Right lobe of liver (tissue), 4 donors: Measurements from ENCODE around the gene RNASE8.

ENCODE experiments used
- POLR2A ChIP-seq: fragments of 450-650 bp; IDR thresholded peaks from one replicate; pipeline ENCODE4 v1.6.1; 2017; ENCODE audit warnings: antibody characterized with exemption, mild to moderate bottlenecking
- TF ChIP-seq, protein P1 (sequence below), 4 donors: fragments of 200-600 bp in 3 of 4; fragments of 450-650 bp in 1 of 4; IDR thresholded peaks; one replicate each; pipeline versions ENCODE4 v1.5.1 to v1.8.0; 2016 to 2022; ENCODE audit warnings: antibody characterized with exemption in 4 of 4, mild to moderate bottlenecking in 2 of 4
- donor health status: DM: no; HTN: no; CAD: no.
- donor health status: DM: no; HTN: no; CAD: no.
- donor health status: DM: no; HTN: yes; CAD: no.

DNA sequence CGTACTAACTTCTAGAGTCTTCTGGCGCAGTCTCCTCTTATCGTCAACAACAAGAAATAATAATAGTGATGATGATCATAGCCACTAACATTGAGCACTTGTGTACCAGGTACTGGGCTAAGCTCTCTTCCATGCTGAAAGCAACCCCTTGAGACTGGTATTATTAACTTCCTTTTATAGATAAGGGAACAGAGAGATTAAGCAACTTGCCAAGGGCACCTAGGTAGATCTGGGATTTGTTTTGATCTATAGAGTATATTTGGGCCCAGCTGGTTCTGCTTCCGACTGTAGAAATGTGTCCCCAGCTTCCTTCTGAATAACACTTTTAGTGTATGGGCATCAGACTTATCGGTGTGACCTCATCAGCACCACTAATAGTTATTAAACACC is 42.0 kb downstream of the RNASE8 start:
- no peak for TF ChIP-seq POLR2A
- TF ChIP-seq, protein P1, sequence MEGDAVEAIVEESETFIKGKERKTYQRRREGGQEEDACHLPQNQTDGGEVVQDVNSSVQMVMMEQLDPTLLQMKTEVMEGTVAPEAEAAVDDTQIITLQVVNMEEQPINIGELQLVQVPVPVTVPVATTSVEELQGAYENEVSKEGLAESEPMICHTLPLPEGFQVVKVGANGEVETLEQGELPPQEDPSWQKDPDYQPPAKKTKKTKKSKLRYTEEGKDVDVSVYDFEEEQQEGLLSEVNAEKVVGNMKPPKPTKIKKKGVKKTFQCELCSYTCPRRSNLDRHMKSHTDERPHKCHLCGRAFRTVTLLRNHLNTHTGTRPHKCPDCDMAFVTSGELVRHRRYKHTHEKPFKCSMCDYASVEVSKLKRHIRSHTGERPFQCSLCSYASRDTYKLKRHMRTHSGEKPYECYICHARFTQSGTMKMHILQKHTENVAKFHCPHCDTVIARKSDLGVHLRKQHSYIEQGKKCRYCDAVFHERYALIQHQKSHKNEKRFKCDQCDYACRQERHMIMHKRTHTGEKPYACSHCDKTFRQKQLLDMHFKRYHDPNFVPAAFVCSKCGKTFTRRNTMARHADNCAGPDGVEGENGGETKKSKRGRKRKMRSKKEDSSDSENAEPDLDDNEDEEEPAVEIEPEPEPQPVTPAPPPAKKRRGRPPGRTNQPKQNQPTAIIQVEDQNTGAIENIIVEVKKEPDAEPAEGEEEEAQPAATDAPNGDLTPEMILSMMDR (IDR thresholded peaks at IDR 0.05), result no peak
